ENCODE data around the gene TEKT5.
"Not testable (repeated sequence)": the region's sequence is repeated elsewhere in the genome, so short reads cannot be mapped to it uniquely, and the experiment has no call there.

TEKT5 gene

DNA sequence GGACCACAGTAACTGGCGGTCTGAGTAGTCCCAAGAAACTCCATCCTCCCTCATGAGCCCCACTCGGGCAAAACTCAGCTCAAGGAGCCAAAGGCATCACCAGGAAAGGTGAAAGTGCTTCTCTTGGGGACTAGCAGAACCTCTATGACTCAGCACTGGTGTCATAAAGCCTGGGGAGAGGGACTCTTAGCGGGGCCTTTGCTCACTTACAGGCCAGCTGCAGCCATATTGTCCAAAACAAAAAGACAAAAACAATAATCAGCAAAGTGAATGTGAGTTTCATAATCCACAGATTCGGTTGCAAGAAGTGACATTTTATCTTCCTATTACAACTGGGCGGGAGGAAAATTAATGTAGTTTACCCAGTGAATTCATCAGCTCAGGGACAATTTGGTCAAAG lies at the start of gene TEKT5:
Gene TEKT5 (minus strand): TSS at position 101 of the 400 bp plus-strand sequence. CDS start 57 bp downstream, at position 44.
- DNase-seq, result no peak

- peak; percentile 98 to 100 for DNase-seq
These were observed 49.1 kb upstream of the TEKT5 start, which contains the start of gene NUBP1 for GRCh38 chr16:10743610-10744369. TSS of gene NUBP1 (plus strand) at chr16:10743842. CDS start at chr16:10743864, 22 bp downstream.

- DNase-seq, result no peak
These were observed 48.5 kb upstream of the TEKT5 start for GRCh38 chr16:10743227-10743609.

- DNase-seq, result no peak
These were observed 47.1 kb upstream of the TEKT5 start for GRCh38 chr16:10741844-10742243.

DNA sequence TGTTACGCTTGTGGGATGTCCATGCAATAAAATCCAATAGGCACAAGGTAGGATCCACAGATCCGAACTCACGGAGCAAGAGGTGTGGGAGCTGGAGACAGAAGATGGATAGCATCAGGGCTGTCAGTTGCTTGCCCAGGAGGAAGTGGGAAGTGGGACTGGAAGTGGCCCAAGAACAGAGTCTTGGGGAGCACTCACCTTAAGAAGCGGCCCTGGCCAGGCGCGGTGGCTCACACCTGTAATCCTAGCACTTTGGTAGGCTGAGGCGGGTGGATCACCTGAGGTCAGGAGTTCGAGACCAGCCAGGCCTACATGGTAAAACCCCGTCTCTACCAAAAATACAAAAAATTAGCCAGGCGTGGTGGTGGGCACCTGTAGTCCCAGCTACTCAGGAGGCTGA lies 46.5 kb upstream of the TEKT5 start:
- DNase-seq, result not testable (repeated sequence)

DNA sequence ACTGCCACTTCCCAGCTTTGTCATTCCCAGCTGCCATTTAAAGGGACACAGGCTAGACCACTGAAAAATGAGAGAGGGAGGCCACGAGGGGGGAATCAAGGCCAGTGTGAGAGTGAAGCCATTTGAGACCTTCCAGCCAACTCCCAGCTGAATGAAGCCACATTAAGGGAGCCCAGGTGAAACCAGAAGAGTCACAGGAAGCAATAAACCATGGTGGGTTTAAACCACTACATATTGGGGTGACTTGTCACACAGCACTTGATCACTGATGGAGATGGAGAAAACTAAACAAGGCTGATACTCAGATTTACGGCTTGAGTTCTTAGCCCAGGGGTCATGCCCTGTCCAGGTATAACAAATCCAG lies 46.1 kb upstream of the TEKT5 start:
- no peak for DNase-seq

- DNase-seq, result no peak
These were observed 45.5 kb upstream of the TEKT5 start for GRCh38 chr16:10740000-10740844.

DNA sequence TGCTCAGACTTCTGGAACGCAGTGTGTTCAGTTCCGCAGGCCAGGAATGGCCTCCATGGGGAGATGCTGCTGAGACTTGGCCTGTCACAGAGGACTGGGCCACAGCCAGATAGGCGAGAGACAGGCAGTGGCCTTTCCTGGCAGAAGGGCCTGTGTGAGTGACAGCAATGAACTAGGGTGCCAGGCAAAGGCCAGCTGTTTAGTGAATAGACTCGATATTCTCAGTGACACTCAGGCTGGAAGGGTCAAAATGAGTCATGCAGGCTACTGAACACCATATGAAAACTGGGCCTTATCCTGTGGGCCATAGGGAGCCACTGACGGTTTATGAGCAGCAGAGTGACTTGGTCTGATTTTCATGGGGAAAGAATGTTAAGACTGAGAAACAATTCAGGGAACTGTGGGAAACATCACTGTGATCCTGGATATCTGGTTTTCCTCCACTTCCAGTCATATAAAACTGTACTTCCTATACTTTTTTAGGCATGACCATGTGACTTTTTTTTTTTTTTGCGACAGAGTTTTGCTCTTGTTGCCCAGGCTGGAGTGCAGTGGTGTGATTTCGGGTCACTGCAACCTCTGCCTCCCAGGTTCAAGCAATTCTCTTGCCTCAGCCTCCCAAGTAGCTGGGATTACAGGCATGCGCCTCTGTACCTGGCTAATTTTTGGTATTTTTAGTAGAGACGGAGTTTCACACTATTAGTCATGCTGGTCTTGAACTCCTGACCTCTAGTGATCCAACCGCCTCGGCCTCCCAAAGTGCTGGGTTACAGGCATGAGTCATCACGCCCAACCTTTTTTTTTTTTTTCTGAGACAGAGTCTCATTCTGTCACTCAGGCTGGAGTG lies 43.7 kb upstream of the TEKT5 start:
- DNase-seq, result peak; percentile 29 to 36

- DNase-seq, result peak; percentile 55 to 73
These were observed 42.4 kb upstream of the TEKT5 start for GRCh38 chr16:10737068-10737625.

DNA sequence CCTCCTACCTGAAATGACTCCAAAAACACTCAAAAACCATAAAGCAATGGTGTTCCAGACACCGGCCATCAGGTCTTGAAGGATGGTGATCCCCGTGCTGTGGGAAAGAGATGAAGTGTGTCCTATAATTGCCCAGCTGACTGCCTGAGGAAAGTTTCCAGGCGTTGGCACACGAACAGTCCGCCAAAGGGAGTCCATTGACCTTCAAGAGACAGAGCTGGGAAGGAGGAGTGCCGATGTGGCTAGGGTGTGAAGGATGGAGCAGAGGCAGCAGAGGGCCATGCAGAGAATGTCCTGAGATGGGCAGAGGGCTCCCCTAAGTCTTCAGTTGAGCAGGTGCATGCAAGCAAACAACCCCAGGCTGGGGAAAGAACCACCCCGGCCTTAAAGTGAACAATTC lies 37.1 kb upstream of the TEKT5 start:
- DNase-seq, result no peak

DNA sequence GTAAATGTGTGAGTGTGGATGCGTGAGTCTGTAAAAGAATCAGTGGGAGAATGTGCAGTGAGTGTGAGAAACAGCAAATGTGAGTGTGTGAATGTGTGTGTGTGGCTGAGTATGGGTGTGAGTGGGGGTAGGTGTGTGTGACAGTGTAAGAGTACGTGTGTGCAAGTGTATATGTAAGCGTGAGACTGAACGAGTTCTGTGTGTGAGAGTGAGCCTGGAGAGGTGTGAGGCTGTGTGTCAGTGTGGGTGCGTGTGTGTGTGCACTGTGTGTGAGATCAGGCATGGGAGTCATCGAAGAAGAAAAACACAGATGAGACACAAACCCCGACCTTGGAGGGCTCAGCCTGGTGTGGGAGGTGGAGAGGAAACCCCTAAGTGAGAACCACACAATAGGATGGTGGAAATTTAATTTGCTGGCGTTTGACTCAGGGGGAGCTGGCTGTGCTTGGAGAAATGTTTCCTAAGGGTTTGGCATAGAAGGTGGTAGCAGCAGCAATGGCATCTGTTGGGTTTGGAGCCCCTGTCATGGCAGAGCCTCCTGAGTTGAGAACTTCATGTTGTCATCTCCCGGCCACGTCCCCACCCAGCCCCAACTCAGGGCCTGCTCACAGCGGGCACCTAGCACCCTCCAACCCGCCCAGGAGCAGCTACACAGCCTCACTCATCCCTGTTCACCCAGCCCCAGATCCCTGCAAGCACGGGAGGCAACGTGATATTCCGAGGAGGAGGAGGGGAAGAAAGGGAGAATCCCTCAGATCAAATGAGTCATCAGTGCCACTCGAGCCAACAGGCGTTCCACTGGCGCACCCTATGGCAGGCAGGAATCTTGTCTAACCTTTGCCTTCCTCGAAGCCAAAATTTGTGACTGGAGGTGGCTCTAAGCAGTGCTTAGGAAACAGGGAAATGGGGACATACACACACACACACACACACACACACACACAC lies 34.6 kb upstream of the TEKT5 start:
- no peak for DNase-seq

DNA sequence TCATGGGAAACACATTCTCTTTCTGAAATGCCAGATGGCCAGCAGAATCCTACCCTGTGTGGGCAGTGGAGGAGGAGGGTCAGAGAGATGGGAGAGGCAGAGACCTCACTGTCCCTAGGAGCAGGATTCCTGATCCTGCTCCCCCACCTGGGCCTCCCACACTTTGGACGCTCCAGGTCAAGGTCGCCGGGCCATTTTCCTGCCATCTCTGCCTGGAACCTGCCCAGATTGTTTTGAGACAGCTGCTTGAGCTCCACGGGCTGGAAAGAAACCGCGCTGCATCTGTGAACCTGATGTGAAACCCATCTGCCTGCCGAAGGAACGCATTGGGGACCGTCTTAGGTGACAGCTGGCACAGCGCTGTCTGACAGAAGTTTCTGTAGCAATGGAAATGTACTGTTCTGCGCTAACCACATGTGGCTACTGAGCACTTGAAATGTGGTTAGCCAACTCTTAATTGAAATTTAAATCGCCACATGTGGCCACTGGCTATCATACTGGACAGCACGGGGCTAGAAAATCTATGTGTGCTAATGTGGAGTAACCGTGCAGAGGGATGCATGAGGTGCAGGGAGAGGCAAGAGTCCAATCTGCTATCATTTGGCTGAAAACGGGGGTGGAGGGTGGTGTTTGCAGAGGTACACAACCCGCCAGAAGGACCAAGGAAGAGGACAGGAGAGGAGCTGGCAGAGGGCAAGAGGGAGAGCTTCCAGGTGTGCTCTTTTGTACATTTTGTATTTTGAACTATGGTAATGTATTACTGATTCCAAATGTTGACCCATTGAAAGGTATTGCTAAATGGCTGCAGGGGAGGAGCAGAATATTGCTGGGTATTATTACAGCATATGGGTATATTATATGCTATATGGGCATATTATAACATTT lies 33.5 kb upstream of the TEKT5 start:
- no peak for DNase-seq

- DNase-seq, result no peak
These were observed 14.2 kb upstream of the TEKT5 start for GRCh38 chr16:10708969-10709368.

- DNase-seq, result no peak
These were observed 5.0 kb upstream of the TEKT5 start for GRCh38 chr16:10699756-10700155.

GRCh38 chr16:10694306-10694705 lies 424 bp downstream of the TEKT5 start:
- DNase-seq, result no peak

GRCh38 chr16:10693889-10694288 lies 841 bp downstream of the TEKT5 start:
- DNase-seq, result no peak

- DNase-seq, result no peak
These were observed 2.3 kb downstream of the TEKT5 start for GRCh38 chr16:10692470-10692869.

GRCh38 chr16:10688726-10689125 lies 6.0 kb downstream of the TEKT5 start:
- DNase-seq, result no peak

DNA sequence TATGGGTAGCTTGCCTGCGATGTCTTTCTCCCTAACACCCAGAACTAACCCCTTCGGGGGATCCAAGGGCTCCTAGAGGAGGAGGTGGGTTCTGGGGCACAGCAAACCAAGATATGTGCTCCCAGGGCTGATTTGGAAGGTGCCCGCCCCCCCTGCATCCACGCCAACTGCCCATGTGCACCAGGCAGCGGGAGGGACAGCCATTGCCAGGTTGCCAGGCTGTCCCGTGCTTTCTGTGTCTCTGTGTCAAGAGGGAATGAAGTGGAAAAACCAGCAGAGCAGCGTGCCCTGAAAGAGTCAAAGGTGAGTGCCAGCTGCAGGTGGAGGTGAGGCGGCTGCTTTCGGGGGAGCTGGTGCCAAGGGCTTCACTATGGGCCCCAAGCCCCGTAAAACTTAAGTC lies 6.4 kb downstream of the TEKT5 start:
- no peak for DNase-seq

DNA sequence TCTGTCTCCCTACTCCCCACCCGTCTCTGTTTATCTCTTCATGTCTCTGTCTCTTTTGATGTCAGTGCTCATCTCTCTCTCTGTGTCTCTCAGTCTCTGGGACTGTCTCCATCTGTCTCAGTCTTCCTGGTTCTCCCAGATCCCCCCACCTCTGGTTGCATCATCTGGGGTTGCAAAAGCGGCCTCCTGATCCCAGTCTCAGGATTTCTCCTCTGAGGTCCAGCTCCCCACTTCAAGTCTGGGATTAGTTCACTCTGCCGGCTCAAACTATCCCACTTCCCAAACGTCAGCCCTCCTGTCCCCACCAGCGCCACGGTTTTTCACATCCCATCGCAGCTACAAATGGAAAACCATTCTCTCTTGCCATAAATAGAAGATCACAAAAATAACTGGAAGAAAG lies 9.0 kb downstream of the TEKT5 start:
- DNase-seq, result no peak
